Fibroblast of the aortic adventitia (primary cell): ENCODE data around the gene DCC. TPM values are rescaled to one million over a fixed set of nuclear protein-coding genes. Genes with fewer than 3 reads are reported as not detected.

ENCODE experiments used
- DNase-seq: peaks from one replicate; pipeline ENCODE4 v3.0.0-alpha.2; 2010; ENCODE audit warnings: low read depth
- H3K4me3 ChIP-seq: 2 replicates; pipeline ENCODE4 v1.5.1; 2011; ENCODE audit warnings: low read depth, mild to moderate bottlenecking, control low read depth, low read length, moderate library complexity
- total RNA-seq: library from RNA; depleted of rRNA; stranded (reverse); fragments of >200 nt; gene quantifications from 2 replicates; pipeline ENCODE4 v1.2.3, GENCODE V29; 2012; ENCODE audit warnings: low replicate concordance
- TF ChIP-seq, protein P1 (sequence below): IDR thresholded peaks from 2 replicates; pipeline ENCODE4 v1.5.1; 2011; ENCODE audit warnings: mild to moderate bottlenecking, low read length, control low read depth, inconsistent platforms; ENCODE audit not compliant: insufficient read depth

The DCC gene
- total RNA-seq, 1 donor, result 0.09 TPM

DNA sequence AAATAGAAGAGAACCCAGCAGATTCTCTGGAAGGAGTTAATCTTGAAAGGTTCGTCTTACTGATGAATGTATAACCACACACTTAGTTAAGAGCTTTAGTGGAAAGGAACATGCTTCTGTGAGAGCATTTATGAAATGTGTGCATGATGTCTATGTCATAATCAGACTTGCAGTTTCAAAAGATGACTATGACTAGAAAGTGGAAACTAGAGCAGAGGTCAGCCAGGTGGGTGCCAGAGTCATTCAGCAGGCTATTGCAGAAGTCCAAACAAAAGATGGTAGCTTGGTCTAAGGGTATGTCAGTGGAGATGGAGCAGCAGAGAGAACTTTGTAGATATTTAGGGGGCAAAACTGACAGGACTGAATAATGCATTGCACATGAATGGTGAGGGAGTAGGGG is 825.8 kb downstream of the DCC start:
- no peak for DNase-seq
- TF ChIP-seq, protein P1, sequence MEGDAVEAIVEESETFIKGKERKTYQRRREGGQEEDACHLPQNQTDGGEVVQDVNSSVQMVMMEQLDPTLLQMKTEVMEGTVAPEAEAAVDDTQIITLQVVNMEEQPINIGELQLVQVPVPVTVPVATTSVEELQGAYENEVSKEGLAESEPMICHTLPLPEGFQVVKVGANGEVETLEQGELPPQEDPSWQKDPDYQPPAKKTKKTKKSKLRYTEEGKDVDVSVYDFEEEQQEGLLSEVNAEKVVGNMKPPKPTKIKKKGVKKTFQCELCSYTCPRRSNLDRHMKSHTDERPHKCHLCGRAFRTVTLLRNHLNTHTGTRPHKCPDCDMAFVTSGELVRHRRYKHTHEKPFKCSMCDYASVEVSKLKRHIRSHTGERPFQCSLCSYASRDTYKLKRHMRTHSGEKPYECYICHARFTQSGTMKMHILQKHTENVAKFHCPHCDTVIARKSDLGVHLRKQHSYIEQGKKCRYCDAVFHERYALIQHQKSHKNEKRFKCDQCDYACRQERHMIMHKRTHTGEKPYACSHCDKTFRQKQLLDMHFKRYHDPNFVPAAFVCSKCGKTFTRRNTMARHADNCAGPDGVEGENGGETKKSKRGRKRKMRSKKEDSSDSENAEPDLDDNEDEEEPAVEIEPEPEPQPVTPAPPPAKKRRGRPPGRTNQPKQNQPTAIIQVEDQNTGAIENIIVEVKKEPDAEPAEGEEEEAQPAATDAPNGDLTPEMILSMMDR, result no peak
- no peak overlapping the region for H3K4me3 ChIP-seq

DNA sequence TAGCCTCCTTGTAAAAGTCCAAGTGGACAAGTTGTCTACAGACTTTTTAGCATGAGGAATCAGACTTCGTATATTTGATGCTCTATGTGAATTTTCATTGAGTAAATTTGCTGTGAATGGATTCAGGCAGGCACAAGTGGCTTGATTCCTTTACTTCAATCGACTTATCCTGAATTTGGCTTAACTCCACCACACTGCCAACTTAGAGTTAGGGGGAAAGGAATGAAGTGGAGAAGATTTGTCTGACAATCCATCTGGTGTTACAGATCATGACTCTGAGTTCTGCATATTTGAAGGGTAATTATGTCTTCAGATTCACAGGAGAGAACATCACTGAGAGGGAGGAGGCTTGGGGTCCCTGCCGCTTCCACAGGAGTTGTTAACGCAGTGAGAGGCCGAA is 829.3 kb downstream of the DCC start:
- no peak for DNase-seq
- no peak overlapping the region for H3K4me3 ChIP-seq
- TF ChIP-seq, protein P1, result no peak

DNA sequence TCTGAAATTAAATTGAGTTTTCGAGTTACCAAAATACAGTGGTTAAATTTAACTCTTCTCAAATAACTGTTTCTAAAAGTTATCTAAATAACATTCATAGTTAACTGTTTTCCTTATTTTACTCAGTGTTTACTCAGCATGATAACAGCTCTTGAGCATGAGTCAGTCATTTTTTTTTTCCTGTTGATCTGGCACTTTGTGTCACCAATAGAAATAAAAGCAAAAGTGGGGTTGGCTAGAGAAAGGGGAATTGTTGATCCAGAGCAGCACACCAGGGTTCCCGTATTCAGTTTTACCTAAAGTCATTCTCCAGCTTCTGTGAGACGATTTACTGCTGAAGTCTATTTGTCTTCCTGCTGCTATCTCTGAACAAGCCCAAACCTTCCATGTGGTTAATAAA is 851.6 kb downstream of the DCC start:
- no peak overlapping the region for H3K4me3 ChIP-seq
- no peak for DNase-seq
- TF ChIP-seq, protein P1, result no peak

DNA sequence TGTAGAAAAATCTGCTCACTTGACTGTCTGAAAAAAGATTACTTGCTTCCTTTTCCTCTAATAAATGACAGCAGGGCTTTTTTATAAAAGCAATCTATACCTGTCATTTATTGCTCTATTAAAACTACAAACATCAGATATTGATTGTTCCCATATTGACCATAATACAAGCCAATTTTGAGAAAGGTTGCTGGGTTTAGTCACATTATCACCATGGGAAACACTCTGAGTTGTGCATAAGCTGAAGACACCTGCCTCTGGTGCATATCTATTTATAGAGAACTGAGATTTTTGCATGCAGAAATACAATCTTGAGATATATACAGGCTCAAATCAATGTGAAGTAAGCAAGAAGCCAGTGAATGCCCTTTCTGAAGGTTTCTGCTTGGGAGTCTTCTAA is 853.9 kb downstream of the DCC start:
- no peak overlapping the region for H3K4me3 ChIP-seq
- TF ChIP-seq, protein P1, result no peak
- DNase-seq, result no peak

DNA sequence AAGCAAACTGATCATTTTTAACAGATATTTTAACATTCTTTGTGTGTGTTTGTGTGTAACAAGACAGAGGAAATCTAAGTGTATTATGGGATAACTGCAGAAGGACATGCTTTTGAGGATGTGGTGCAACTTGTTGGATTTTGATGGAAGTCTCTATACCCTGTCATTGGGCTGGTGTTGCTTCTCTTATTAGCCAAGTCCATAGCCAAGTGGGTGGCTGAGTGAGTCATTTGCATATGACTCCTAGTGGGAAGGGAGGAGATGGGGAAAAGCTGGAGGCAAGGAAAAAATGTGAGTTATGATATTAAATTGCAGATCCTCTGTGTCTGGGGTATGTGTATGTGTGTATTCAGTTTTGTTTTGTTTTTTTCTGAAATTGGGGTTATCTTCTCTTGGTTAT is 879.9 kb downstream of the DCC start:
- TF ChIP-seq, protein P1, result no peak
- no peak for DNase-seq
- no peak overlapping the region for H3K4me3 ChIP-seq

DNA sequence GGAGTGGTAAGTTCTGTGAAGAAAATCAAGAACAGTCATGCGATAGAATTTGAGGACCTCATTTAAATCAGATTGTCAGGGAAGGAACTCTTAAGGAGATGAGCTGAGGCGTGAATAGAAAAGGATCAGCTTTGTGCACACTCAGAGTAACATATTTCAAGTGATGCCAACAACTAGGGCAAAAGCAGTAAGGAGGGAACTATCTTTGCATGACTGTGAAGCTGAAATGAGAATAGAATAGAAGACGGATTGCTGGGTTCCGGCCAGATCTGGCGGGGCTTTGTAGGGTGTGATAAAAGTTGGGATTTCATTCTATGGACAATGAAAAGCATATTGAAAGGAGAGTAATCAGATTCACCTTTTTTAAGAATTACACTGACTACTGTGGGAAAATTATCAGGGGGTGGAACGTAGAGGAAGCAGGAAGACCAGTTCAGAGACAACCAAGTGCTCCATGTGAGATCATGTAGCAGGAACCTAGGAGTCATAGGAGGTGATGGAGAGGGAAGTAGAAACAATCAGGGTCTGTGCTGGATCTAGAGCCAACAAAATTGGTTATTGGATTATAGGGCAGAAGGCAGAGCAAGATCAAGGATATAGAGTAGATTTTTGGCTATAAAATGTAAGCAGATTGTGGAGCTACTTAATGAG is 884.3 kb downstream of the DCC start:
- DNase-seq, result no peak

More for the DNA sequence above, 884.3 kb downstream of the DCC start:
- no peak overlapping the region for H3K4me3 ChIP-seq
- TF ChIP-seq, protein P1, result no peak
